Gastrocnemius medialis (tissue), 4 donors: ENCODE data around the gene SORCS1. TPM values are rescaled to one million over a fixed set of nuclear protein-coding genes. Genes with fewer than 3 reads are reported as not detected.

Source experiments
- ATAC-seq, 2 donors: fragments of 150-250 bp; one replicate each; pipeline ENCODE4 v1.9.1; 2016
- DNase-seq, 2 donors: peaks; one replicate each; pipeline ENCODE4 v3.0.0-alpha.2; 2019
- H3K27ac ChIP-seq, 4 donors: fragments of 200-600 bp; sonication (generic); 1 replicate in 1 of 4; 2 replicates in 3 of 4; pipeline ENCODE4 v1.5.1; 2016 to 2018; ENCODE audit warnings: mild to moderate bottlenecking in 2 of 4, moderate library complexity in 1 of 4
- H3K27me3 ChIP-seq, 3 donors: fragments of 200-600 bp; sonication (generic) in 2 of 3; 1 replicate in 1 of 3; 2 replicates in 2 of 3; pipeline versions ENCODE4 v1.5.1 to v1.6.0; 2016 to 2019; ENCODE audit warnings: mild to moderate bottlenecking in 1 of 3, moderate library complexity in 1 of 3
- H3K36me3 ChIP-seq, 2 donors: fragments of 200-600 bp; sonication (generic) in 1 of 2; one replicate each; pipeline ENCODE4 v1.5.1; 2017 to 2018
- H3K4me1 ChIP-seq, 2 donors: fragments of 200-600 bp; sonication (generic) in 1 of 2; one replicate each; pipeline ENCODE4 v1.5.1; 2016 to 2017; ENCODE audit warnings: mild to moderate bottlenecking in 2 of 2
- H3K4me3 ChIP-seq, 4 donors: fragments of 200-600 bp; sonication (generic) in 3 of 4; 1 replicate in 1 of 4; 2 replicates in 3 of 4; pipeline ENCODE4 v1.5.1; 2016 to 2019; ENCODE audit warnings: mild to moderate bottlenecking in 2 of 4
- H3K9me3 ChIP-seq, 3 donors: fragments of 200-600 bp; sonication (generic) in 2 of 3; 1 replicate in 1 of 3; 2 replicates in 2 of 3; pipeline ENCODE4 v1.5.1; 2016 to 2019
- POLR2A ChIP-seq, 2 donors: fragments of 450-650 bp; IDR thresholded peaks; one replicate each; pipeline ENCODE4 v1.6.1; 2017; ENCODE audit warnings: antibody characterized with exemption in 2 of 2, mild to moderate bottlenecking in 2 of 2, moderate library complexity in 2 of 2
- in situ Hi-C, 4 donors: fragments of 200-750 bp; cut with MboI; loops; one replicate each; pipeline versions ENCODE4 v1.15.0 to v1.8.0; 2017; ENCODE audit warnings: low sequenced_read_pairs in 4 of 4
- intact Hi-C: fragments of 100-400 bp; cut with DNase I; formaldehyde crosslinking; loops from one replicate; pipeline ENCODE4 v1.15.1; 2023; ENCODE audit warnings: low total_unique reads
- total RNA-seq, 4 donors: library from RNA; depleted of rRNA; stranded (reverse); fragments of >200 nt; gene quantifications; one replicate each; pipeline versions ENCODE4 v1.1.0 to v1.2.3, GENCODE V29; 2016
- TF ChIP-seq, protein P1 (sequence below), 5 experiments: fragments of 450-650 bp in 3 of 5; fragments of 200-600 bp in 2 of 5; sonication (generic) in 2 of 5; IDR thresholded peaks in 4 of 5; conservative IDR thresholded peaks in 1 of 5; 1 replicate in 4 of 5; 2 replicates in 1 of 5; pipeline ENCODE4 v1.5.1; 2016 to 2019; ENCODE audit warnings: antibody characterized with exemption in 5 of 5, mild to moderate bottlenecking in 3 of 5, moderate library complexity in 3 of 5

SORCS1 gene
- total RNA-seq, 4 donors from 2014 or later: 0.02 to 0.36 (median 0.24) TPM; not detected in 1

DNA sequence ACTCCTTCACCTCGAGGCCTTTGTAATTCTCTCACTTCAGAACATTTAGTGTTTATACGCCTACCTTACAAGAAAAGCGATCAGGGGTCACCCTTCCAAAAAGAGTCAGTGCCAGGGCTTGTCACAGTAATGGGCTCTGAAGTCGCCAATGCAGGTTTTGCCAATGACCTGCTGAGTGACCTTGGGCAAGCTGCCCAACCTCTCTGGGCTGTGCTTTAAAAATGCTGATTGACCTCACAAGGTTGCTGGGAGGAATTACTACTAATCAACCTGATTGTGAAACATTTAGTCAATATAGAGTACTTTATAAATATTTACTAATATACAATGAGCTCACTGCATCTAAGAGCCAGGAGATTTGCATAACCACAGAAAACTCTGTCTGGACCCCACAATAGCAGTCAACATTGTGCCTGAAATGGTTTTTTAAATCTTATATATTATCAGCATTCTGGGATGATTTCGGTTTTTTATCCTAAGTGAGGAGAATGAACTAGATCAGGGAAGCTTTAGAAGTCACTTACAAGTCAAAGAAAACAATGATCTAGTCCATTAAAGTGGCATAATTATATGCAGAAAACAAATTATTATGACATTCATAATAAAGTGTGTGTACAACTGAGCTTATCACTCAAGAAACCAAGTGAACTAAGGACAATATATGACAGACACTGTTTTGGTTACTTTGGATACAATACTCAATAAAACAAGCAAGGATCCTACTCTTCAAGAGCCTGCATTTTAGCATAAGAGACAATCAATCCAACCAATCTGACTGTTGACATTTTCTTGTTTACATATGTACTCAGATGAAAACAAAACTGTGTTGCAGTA, 290.5 kb downstream of the SORCS1 start:
- intact Hi-C loops (no loop called here), in situ Hi-C loops (no loop called here)
- TF ChIP-seq, protein P1, sequence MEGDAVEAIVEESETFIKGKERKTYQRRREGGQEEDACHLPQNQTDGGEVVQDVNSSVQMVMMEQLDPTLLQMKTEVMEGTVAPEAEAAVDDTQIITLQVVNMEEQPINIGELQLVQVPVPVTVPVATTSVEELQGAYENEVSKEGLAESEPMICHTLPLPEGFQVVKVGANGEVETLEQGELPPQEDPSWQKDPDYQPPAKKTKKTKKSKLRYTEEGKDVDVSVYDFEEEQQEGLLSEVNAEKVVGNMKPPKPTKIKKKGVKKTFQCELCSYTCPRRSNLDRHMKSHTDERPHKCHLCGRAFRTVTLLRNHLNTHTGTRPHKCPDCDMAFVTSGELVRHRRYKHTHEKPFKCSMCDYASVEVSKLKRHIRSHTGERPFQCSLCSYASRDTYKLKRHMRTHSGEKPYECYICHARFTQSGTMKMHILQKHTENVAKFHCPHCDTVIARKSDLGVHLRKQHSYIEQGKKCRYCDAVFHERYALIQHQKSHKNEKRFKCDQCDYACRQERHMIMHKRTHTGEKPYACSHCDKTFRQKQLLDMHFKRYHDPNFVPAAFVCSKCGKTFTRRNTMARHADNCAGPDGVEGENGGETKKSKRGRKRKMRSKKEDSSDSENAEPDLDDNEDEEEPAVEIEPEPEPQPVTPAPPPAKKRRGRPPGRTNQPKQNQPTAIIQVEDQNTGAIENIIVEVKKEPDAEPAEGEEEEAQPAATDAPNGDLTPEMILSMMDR (IDR thresholded peaks at IDR 0.05 in 4 of 5, conservative IDR thresholded peaks at IDR 0.05 in 1 of 5): no peak
- TF ChIP-seq POLR2A (IDR thresholded peaks at IDR 0.05): no peak
- Histone ChIP-seq H3K4me3 (no peak overlapping the region), H3K27me3 (no peaks in the 10 kb centered on the region), H3K9me3 (no peaks in the 10 kb centered on the region), H3K36me3 (no peaks in the 10 kb centered on the region), H3K4me1 (no peaks in the 10 kb centered on the region), H3K27ac (no peak overlapping the region)
- no peak for ATAC-seq
- no peak for DNase-seq

DNA sequence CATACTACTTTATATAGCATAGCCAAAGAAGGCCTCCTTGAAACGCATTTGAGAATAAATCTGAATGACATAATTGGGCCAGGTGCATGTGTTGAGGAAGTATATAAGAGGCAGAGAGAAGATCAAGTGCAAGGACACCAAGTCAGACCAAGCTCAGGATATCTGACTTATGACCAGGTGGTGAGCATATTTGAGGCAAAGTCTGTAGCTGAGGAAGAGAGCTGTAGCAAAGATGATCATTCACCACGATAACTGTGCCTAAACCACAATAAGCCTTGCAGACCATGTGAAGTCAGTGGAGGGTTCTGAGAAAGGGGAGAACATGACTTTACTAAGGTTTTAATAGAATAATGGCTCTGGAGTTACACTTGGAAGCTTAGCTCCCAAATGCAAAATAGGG, 292.3 kb downstream of the SORCS1 start:
- Histone ChIP-seq H3K27ac (no peak overlapping the region), H3K4me3 (no peak overlapping the region), H3K4me1 (no peaks in the 10 kb centered on the region), H3K9me3 (no peaks in the 10 kb centered on the region), H3K27me3 (no peaks in the 10 kb centered on the region), H3K36me3 (no peaks in the 10 kb centered on the region)
- in situ Hi-C loops: no loop called here
- TF ChIP-seq POLR2A (IDR thresholded peaks at IDR 0.05): no peak
- TF ChIP-seq, protein P1 (IDR thresholded peaks at IDR 0.05 in 4 of 5, conservative IDR thresholded peaks at IDR 0.05 in 1 of 5): no peak
- DNase-seq (no peak), ATAC-seq (no peak)
- intact Hi-C loops: no loop called here

DNA sequence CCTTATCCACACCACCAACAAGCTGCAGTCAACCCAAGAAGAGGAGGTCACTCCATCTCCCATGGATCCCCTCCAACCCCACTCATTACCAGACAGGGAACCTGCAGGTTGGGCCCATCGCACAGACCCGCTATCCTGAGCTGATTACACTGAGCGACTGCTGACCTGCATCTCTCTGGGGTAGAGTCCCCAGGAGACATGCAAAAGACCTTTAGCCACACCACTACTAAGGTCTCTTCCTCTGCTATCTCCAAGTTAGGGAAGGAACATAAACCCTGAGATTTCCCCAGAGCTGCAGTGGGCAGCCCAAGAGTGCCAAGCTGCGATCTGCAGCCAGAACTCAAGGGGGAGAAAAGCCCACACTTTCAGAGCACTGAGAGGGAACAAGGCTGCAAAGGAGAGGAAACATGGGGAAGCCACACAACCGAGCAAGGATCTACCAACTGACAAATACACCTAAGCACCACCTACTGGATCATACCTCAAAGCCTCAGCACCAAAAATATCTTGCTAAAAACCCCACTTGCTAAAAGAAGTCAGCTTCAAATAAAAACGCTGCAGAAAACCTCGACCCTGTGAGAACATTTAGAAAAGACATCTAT, 298.2 kb downstream of the SORCS1 start:
- ATAC-seq: no peak
- intact Hi-C loops: no loop called here
- H3K9me3 ChIP-seq: no peaks in the 10 kb centered on the region
- DNase-seq: no peak
- in situ Hi-C loops: no loop called here
- H3K36me3 ChIP-seq: no peaks in the 10 kb centered on the region
- H3K27me3 ChIP-seq: no peaks in the 10 kb centered on the region
- no peak overlapping the region for H3K4me3 ChIP-seq
- TF ChIP-seq, protein P1 (IDR thresholded peaks at IDR 0.05 in 4 of 5, conservative IDR thresholded peaks at IDR 0.05 in 1 of 5): no peak
- no peak for TF ChIP-seq POLR2A (IDR thresholded peaks at IDR 0.05)
- no peaks in the 10 kb centered on the region for H3K4me1 ChIP-seq
- no peak overlapping the region for H3K27ac ChIP-seq

DNA sequence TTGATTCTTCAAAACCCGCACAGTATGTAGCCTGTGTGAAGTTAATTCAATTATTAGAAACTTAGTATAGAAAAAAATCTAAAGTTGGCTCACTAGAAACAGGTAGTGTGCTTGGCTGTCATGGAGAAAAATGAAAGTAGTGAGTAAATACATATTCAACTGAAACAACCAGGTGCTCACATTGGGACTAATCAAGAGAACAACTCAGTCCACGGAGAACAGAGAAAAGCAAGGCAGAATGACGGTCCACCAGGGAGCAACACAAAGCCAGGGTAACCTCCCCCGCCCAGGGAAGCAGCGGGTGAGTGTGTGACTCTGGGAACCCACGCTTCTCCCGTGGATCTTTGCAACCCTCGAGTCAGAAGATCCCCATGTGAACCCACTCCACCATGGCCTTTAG, 300.5 kb downstream of the SORCS1 start:
- H3K4me3 ChIP-seq: no peak overlapping the region
- DNase-seq (no peak), ATAC-seq (no peak)
- no peaks in the 10 kb centered on the region for H3K9me3 ChIP-seq
- no peak for TF ChIP-seq POLR2A (IDR thresholded peaks at IDR 0.05)
- TF ChIP-seq, protein P1 (IDR thresholded peaks at IDR 0.05 in 4 of 5, conservative IDR thresholded peaks at IDR 0.05 in 1 of 5): no peak
- no peaks in the 10 kb centered on the region for H3K4me1 ChIP-seq
- no peak overlapping the region for H3K27ac ChIP-seq
- H3K36me3 ChIP-seq: no peaks in the 10 kb centered on the region
- in situ Hi-C loops (no loop called here), intact Hi-C loops (no loop called here)
- no peaks in the 10 kb centered on the region for H3K27me3 ChIP-seq
